NK-92 (cell line): Measurements from ENCODE around the gene SNRNP70.
"Not testable (repeated sequence)": the region's sequence is repeated elsewhere in the genome, so short reads cannot be mapped to it uniquely, and the experiment has no call there.

Experiments
- DNase-seq: peaks from one replicate; lab custom pipeline; 2025; ENCODE audit not compliant: unreplicated experiment; lab: John Stamatoyannopoulos, UW

The SNRNP70 gene, protein sequence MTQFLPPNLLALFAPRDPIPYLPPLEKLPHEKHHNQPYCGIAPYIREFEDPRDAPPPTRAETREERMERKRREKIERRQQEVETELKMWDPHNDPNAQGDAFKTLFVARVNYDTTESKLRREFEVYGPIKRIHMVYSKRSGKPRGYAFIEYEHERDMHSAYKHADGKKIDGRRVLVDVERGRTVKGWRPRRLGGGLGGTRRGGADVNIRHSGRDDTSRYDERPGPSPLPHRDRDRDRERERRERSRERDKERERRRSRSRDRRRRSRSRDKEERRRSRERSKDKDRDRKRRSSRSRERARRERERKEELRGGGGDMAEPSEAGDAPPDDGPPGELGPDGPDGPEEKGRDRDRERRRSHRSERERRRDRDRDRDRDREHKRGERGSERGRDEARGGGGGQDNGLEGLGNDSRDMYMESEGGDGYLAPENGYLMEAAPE

DNA sequence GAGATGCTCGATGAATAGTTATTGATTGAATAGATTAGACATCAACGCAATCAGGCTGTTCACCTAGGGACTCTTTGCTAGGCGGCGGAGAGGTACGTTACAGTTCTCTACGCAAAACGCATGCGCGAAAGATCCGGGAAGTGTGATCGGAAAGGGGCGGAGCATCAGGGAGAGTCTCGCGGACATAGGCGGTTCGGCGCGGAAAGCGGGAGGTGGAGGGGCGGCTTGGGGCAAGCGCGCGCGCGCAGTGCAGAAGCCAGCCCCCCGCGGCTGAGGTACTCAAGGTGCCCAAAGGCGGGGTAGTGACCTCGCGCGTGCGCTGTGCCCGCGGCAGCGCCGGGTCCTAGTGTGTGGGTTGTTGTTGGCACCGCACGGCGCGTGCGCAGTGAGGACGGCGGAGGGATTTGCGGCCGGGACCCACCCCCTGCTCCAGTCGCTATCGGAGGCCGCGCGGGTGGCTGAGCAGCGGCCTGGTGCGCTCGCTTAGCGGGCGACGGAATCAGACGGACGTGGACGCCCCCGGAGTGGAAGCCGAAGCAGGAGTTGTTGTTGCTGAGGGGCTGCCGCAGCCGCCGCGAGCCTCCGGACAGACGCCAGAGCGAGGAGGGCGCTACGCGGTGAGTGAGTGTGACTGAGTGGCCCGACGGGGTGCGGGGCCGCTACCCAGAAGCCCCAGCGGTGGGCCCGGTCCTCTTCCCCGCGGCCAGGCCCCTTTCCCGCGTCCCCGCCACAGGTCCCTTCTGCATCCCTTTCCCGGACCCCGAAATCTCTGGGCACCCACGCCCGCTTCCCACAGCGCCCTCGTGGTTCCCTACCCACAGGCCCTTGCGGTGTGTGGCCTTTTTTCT is at the start of gene SNRNP70:
Gene SNRNP70 (plus strand): TSS at position 432 of the 848 bp plus-strand sequence. CDS start 964 bp downstream, outside the sequence.
- DNase-seq: peak; percentile 92

- not testable (repeated sequence) for DNase-seq
These were observed 48.4 kb upstream of the SNRNP70 start, which contains the start of gene CGB1 for GRCh38 chr19:49036815-49037214. CGB1 (minus strand) TSS chr19:49036895; CDS start chr19:49036711, 184 bp downstream.

DNA sequence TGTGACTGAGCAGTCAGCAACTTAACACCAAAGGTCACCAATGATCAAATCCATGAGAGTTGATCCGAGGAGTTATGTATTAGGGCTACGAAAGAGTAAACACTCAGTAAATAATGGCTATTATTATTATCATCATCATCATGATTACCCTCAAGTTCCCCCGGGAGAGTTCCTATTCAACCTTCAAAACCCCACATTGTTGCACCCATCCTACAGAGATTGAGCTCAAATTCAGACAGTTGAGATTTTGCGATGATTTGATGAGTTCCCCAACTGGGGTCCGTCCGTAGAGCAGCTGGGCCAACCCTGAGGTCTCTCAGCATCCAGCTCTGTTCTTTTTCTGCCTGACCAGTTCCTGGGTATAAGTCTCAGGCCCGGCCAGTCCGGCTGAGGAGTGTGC is 47.1 kb upstream of the SNRNP70 start:
- not testable (repeated sequence) for DNase-seq

DNA sequence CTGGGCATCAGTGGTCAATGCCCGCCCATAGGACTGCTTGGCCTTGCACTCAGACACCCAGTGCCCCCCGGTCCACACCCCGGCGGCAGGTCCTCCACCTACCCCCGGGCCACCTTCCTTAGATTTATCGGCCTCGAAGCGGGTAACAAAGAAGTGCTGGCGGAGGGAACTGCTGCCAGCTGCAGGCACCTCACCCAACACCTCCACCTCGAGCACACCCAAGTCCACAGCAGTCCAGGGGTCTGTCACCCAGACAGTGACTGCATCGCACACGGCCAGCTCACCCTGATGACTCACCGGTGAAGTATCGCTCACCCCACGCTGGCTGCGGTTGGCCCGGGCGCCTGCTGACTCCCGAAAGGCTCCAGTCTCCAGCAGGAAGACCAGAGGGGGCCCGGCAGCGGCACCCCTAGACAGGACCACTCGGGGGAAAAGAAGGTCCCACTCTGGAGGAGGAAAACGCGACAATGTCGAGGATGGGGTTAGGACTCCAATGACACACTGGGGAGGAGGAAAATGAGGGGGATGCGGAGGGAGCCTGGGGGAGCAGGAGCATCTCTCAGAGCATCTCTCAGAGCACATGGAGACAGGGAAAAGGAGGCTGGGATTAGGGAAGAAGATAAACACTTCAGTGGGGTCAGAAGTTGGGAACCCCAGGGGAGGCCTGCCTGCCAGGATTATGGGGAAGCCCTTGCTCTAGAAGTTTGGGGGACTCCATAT is 46.5 kb upstream of the SNRNP70 start:
- not testable (repeated sequence) for DNase-seq

- DNase-seq: not testable (repeated sequence)
These were observed 45.5 kb upstream of the SNRNP70 start for GRCh38 chr19:49039736-49040135.

- no peak for DNase-seq
These were observed 43.1 kb upstream of the SNRNP70 start for GRCh38 chr19:49042177-49042576.

- DNase-seq: not testable (repeated sequence)
These were observed 42.6 kb upstream of the SNRNP70 start for GRCh38 chr19:49042666-49043065.

GRCh38 chr19:49043548-49043947 is 41.7 kb upstream of the SNRNP70 start, which contains the start of gene CGB5:
CGB5 (plus strand) TSS chr19:49043848; CDS start chr19:49044210, 362 bp downstream.
- not testable (repeated sequence) for DNase-seq

GRCh38 chr19:49049011-49049410 is 36.2 kb upstream of the SNRNP70 start, which contains the start of gene CGB8:
CGB8 (minus strand) TSS chr19:49049111; CDS start chr19:49048739, 372 bp downstream.
- not testable (repeated sequence) for DNase-seq

GRCh38 chr19:49049834-49050233 is 35.4 kb upstream of the SNRNP70 start:
- DNase-seq: not testable (repeated sequence)

- DNase-seq: not testable (repeated sequence)
These were observed 34.7 kb upstream of the SNRNP70 start for GRCh38 chr19:49050376-49051033.

DNA sequence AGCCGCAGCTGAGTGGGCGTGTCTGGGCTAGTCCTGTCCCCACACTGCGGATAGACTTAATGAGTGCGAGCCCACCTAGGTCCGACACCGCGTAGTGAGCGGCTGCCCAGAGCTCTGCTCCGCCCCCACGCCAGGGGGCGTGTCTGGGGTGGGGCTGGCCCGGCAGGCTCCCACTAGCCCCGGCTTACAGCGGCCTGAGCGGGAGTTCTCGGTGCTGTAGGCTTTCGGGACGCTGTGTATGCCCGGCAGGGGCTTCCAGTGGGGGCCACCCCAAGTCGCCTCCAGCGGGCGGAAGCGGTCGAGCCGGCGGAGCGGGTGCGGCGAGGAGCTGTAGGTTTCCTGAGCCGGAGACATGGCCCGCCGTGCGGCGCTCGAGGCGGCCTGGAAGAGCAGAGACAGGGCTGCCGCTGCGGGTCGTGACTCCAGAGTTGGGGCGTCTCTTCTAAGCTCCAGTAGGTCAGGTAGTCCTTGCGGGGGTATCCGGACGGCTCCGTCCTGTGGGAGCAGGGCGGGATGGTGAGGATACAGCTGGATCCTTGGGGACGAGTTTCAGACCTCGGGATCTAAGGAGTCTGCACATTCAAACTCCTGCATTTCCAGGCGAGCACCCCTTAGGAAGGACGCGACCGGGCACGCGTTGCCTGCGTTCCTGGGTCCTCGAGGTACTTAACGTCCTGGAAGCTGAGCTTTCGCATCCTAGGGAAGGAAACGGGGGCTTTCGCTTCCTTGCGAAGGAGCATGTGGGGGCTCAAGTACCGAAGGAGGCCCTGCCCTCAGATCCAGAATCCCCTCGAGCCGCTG is 28.9 kb upstream of the SNRNP70 start:
- DNase-seq: no peak

GRCh38 chr19:49056902-49057596 is 28.2 kb upstream of the SNRNP70 start:
- DNase-seq: not testable (repeated sequence)

DNA sequence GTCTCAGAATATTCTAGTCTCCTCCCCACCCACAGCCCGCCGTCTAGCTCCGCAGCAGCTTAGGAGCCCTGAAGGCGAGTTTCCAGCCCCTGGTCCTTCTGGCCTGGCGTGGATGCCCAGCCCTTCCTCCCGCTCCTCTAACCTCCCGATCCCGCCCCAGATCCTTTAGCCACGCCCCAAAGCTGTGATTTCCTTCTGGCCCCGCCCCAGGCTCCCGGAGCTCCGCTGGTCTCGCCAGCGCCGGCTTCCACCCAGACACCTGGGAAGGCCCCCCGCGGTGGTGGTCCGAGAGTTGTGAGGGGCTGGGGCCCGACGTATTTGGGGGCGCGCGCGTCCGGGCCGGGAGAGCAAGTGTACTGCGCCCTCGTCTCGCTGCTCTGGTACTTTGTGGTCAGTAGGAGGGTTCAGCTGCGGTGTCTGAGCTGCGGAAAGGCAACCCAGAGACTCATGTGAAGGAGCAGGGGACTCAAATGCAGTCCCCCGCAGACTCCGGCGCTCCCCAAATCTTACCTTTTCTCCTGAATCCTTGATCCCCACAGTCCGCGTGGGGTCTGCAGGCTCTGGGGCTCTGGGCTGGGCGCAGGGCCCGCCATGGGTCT is 27.5 kb upstream of the SNRNP70 start, which contains the start of gene CGB7:
Gene CGB7 (minus strand): TSS at position 114 of the 599 bp plus-strand sequence. CDS start 2,374 bp downstream, outside the sequence.
- DNase-seq: no peak

- no peak for DNase-seq
These were observed 26.7 kb upstream of the SNRNP70 start for GRCh38 chr19:49058562-49058961.

- no peak for DNase-seq
These were observed 26.2 kb upstream of the SNRNP70 start for GRCh38 chr19:49059053-49059452.

GRCh38 chr19:49061000-49061399 is 24.3 kb upstream of the SNRNP70 start:
- DNase-seq: no peak

- no peak for DNase-seq
These were observed 23.8 kb upstream of the SNRNP70 start for GRCh38 chr19:49061445-49061844.
